ENCODE data around the gene MED23.

Gene MED23

GRCh38 chr6:131586543-131586942, 41.5 kb downstream of the MED23 start:
- peaks cover 8% of the 10 kb centered on the region for H3K36me3 ChIP-seq (ENCODE audit: control insufficient read depth, insufficient read depth, low read length)

GRCh38 chr6:131581523-131581922, 46.5 kb downstream of the MED23 start:
- TF ChIP-seq CTCF (IDR thresholded peaks at IDR 0.05; ENCODE audit: insufficient read depth, low read length, poor library complexity, severe bottlenecking) = no peak
- H3K36me3 ChIP-seq (ENCODE audit: control insufficient read depth, insufficient read depth, low read length) = peaks cover 4% of the 10 kb centered on the region
- H3K27me3 ChIP-seq (replicated peaks; ENCODE audit: control insufficient read depth, insufficient read depth, low read length) = no peaks in the 10 kb centered on the region
- DNase-seq (ENCODE audit: extremely low read depth, insufficient read length) = no peak
- H3K4me3 ChIP-seq (replicated peaks; ENCODE audit: low read depth, low read length) = no peak overlapping the region

More at GRCh38 chr6:131586543-131586942, 41.5 kb downstream of the MED23 start:
- no peak overlapping the region for H3K4me3 ChIP-seq (replicated peaks; ENCODE audit: low read depth, low read length)
- no peaks in the 10 kb centered on the region for H3K27me3 ChIP-seq (replicated peaks; ENCODE audit: control insufficient read depth, insufficient read depth, low read length)
- TF ChIP-seq CTCF (IDR thresholded peaks at IDR 0.05; ENCODE audit: insufficient read depth, low read length, poor library complexity, severe bottlenecking) = no peak
- DNase-seq (ENCODE audit: extremely low read depth, insufficient read length) = no peak

GRCh38 chr6:131575834-131576478, 52.1 kb downstream of the MED23 start:
- no peak for TF ChIP-seq CTCF (IDR thresholded peaks at IDR 0.05; ENCODE audit: insufficient read depth, low read length, poor library complexity, severe bottlenecking)

GRCh38 chr6:131574686-131575085, 53.4 kb downstream of the MED23 start:
- H3K4me3 ChIP-seq (replicated peaks; ENCODE audit: low read depth, low read length) = no peak overlapping the region
- TF ChIP-seq CTCF (IDR thresholded peaks at IDR 0.05; ENCODE audit: insufficient read depth, low read length, poor library complexity, severe bottlenecking) = no peak
- DNase-seq (ENCODE audit: extremely low read depth, insufficient read length) = no peak
- no peaks in the 10 kb centered on the region; the same call in none of the 2 replicates for H3K36me3 ChIP-seq (ENCODE audit: control insufficient read depth, insufficient read depth, low read length)
- no peaks in the 10 kb centered on the region for H3K27me3 ChIP-seq (replicated peaks; ENCODE audit: control insufficient read depth, insufficient read depth, low read length)

More at GRCh38 chr6:131575834-131576478, 52.1 kb downstream of the MED23 start:
- DNase-seq (ENCODE audit: extremely low read depth, insufficient read length) = no peak
- Histone ChIP-seq H3K36me3 (ENCODE audit: control insufficient read depth, insufficient read depth, low read length) (no peaks in the 10 kb centered on the region; the same call in none of the 2 replicates), H3K4me3 (replicated peaks; ENCODE audit: low read depth, low read length) (no peak overlapping the region), H3K27me3 (replicated peaks; ENCODE audit: control insufficient read depth, insufficient read depth, low read length) (no peaks in the 10 kb centered on the region)

- no peak for TF ChIP-seq CTCF (IDR thresholded peaks at IDR 0.05; ENCODE audit: insufficient read depth, low read length, poor library complexity, severe bottlenecking)
- no peaks in the 10 kb centered on the region; the same call in 1 of the 2 replicates for H3K36me3 ChIP-seq (ENCODE audit: control insufficient read depth, insufficient read depth, low read length)
- H3K4me3 ChIP-seq (replicated peaks; ENCODE audit: low read depth, low read length) = no peak overlapping the region
- no peaks in the 10 kb centered on the region for H3K27me3 ChIP-seq (replicated peaks; ENCODE audit: control insufficient read depth, insufficient read depth, low read length)
- no peak for DNase-seq (ENCODE audit: extremely low read depth, insufficient read length)
Observed at GRCh38 chr6:131574133-131574532, 53.9 kb downstream of the MED23 start.
